Dendritic cell treated with granulocyte-macrophage colony-stimulating factor and Interleukin-4, amounts not matched to agents 40 ng/mL and 50 ng/mL, for 4 days (primary cell): ENCODE measurements around the gene ESR1.
"Not testable (repeated sequence)": the region's sequence is repeated elsewhere in the genome, so short reads cannot be mapped to it uniquely, and the experiment has no call there.

ENCODE experiments used
- H3K27ac Mint-ChIP-seq: one replicate; pipeline ENCODE4 v1.8.0; 2022; ENCODE audit warnings: mild to moderate bottlenecking, mixed read lengths
- H3K27me3 Mint-ChIP-seq: one replicate; pipeline ENCODE4 v1.8.0; 2022; ENCODE audit warnings: mild to moderate bottlenecking, mixed read lengths
- H3K36me3 Mint-ChIP-seq: one replicate; pipeline ENCODE4 v1.8.0; 2022; ENCODE audit warnings: low read depth, mixed read lengths
- H3K4me1 Mint-ChIP-seq: one replicate; pipeline ENCODE4 v1.8.0; 2022; ENCODE audit warnings: low read depth, mixed read lengths
- H3K4me3 Mint-ChIP-seq: one replicate; pipeline ENCODE4 v1.8.0; 2022; ENCODE audit warnings: mild to moderate bottlenecking, moderate library complexity, mixed read lengths
- H3K9me3 Mint-ChIP-seq: one replicate; pipeline ENCODE4 v1.8.0; 2022; ENCODE audit warnings: mixed read lengths
- intact Hi-C: fragments of 100-400 bp; cut with micrococcal nuclease; formaldehyde crosslinking; loops from one replicate; pipeline ENCODE4 v1.15.0; 2022

Gene ESR1

GRCh38 chr6:152001408-152001807 is 193.9 kb downstream of the ESR1 start:
- no peaks in the 10 kb centered on the region for H3K9me3 Mint-ChIP-seq
- H3K27ac Mint-ChIP-seq = no peak overlapping the region
- no peaks in the 10 kb centered on the region for H3K27me3 Mint-ChIP-seq
- intact Hi-C loops = no loop called here
- no peaks in the 10 kb centered on the region for H3K36me3 Mint-ChIP-seq
- H3K4me1 Mint-ChIP-seq = no peaks in the 10 kb centered on the region
- H3K4me3 Mint-ChIP-seq = no peak overlapping the region

GRCh38 chr6:152002306-152002705 is 194.8 kb downstream of the ESR1 start:
- intact Hi-C loops = no loop called here
- Mint-ChIP-seq H3K4me3 (no peak overlapping the region), H3K27me3 (no peaks in the 10 kb centered on the region)

GRCh38 chr6:152004036-152004566 is 196.6 kb downstream of the ESR1 start:
- no peaks in the 10 kb centered on the region for H3K36me3 Mint-ChIP-seq
- no peak overlapping the region for H3K4me3 Mint-ChIP-seq
- intact Hi-C loops = no loop called here
- H3K27me3 Mint-ChIP-seq = no peaks in the 10 kb centered on the region
- H3K9me3 Mint-ChIP-seq = no peaks in the 10 kb centered on the region
- no peak overlapping the region for H3K27ac Mint-ChIP-seq
- no peaks in the 10 kb centered on the region for H3K4me1 Mint-ChIP-seq

More at GRCh38 chr6:152002306-152002705, 194.8 kb downstream of the ESR1 start:
- Mint-ChIP-seq H3K27ac (no peak overlapping the region), H3K36me3 (no peaks in the 10 kb centered on the region), H3K4me1 (no peaks in the 10 kb centered on the region), H3K9me3 (no peaks in the 10 kb centered on the region)

- no peaks in the 10 kb centered on the region for H3K4me1 Mint-ChIP-seq
- H3K9me3 Mint-ChIP-seq = no peaks in the 10 kb centered on the region
- intact Hi-C loops = no loop called here
- H3K27me3 Mint-ChIP-seq = no peaks in the 10 kb centered on the region
- no peak overlapping the region for H3K4me3 Mint-ChIP-seq
- H3K36me3 Mint-ChIP-seq = no peaks in the 10 kb centered on the region
- H3K27ac Mint-ChIP-seq = no peak overlapping the region
Observed at GRCh38 chr6:152004896-152005295, 197.4 kb downstream of the ESR1 start.

- H3K4me3 Mint-ChIP-seq = no peak overlapping the region
Observed at GRCh38 chr6:152008779-152009178, 201.3 kb downstream of the ESR1 start.

GRCh38 chr6:152012227-152012626 is 204.7 kb downstream of the ESR1 start:
- peaks cover 1% of the 10 kb centered on the region for H3K27me3 Mint-ChIP-seq

More at GRCh38 chr6:152008779-152009178, 201.3 kb downstream of the ESR1 start:
- no peaks in the 10 kb centered on the region for H3K9me3 Mint-ChIP-seq
- H3K27me3 Mint-ChIP-seq = peaks cover 1% of the 10 kb centered on the region
- intact Hi-C loops = no loop called here
- no peaks in the 10 kb centered on the region for H3K4me1 Mint-ChIP-seq
- no peaks in the 10 kb centered on the region for H3K36me3 Mint-ChIP-seq
- no peak overlapping the region for H3K27ac Mint-ChIP-seq

GRCh38 chr6:152018876-152019275 is 211.4 kb downstream of the ESR1 start:
- intact Hi-C loops = no loop called here
- Mint-ChIP-seq H3K4me1 (no peaks in the 10 kb centered on the region), H3K9me3 (peaks cover 27% of the 10 kb centered on the region), H3K27me3 (no peaks in the 10 kb centered on the region), H3K27ac (no peak overlapping the region), H3K4me3 (no peak overlapping the region), H3K36me3 (no peaks in the 10 kb centered on the region)

More at GRCh38 chr6:152012227-152012626, 204.7 kb downstream of the ESR1 start:
- Mint-ChIP-seq H3K36me3 (no peaks in the 10 kb centered on the region), H3K9me3 (peaks cover 9% of the 10 kb centered on the region), H3K27ac (no peak overlapping the region), H3K4me1 (no peaks in the 10 kb centered on the region), H3K4me3 (no peak overlapping the region)
- intact Hi-C loops = no loop called here

- Mint-ChIP-seq H3K36me3 (no peaks in the 10 kb centered on the region), H3K27me3 (no peaks in the 10 kb centered on the region), H3K4me3 (no peak overlapping the region), H3K27ac (no peak overlapping the region), H3K4me1 (no peaks in the 10 kb centered on the region), H3K9me3 (peaks cover 18% of the 10 kb centered on the region)
- intact Hi-C loops = no loop called here
Observed at GRCh38 chr6:152022303-152022702, 214.8 kb downstream of the ESR1 start.

GRCh38 chr6:152023613-152024012 is 216.1 kb downstream of the ESR1 start:
- H3K27me3 Mint-ChIP-seq = no peaks in the 10 kb centered on the region
- H3K4me1 Mint-ChIP-seq = no peaks in the 10 kb centered on the region
- intact Hi-C loops = no loop called here
- no peak overlapping the region for H3K4me3 Mint-ChIP-seq
- H3K9me3 Mint-ChIP-seq = peaks cover 24% of the 10 kb centered on the region
- H3K36me3 Mint-ChIP-seq = no peaks in the 10 kb centered on the region
- no peak overlapping the region for H3K27ac Mint-ChIP-seq

- Mint-ChIP-seq H3K27me3 (no peaks in the 10 kb centered on the region), H3K36me3 (no peaks in the 10 kb centered on the region), H3K27ac (no peak overlapping the region), H3K9me3 (peaks cover 41% of the 10 kb centered on the region), H3K4me1 (no peaks in the 10 kb centered on the region), H3K4me3 (no peak overlapping the region)
- intact Hi-C loops = no loop called here
Observed at GRCh38 chr6:152026291-152026690, 218.8 kb downstream of the ESR1 start.

- H3K36me3 Mint-ChIP-seq, H3K27ac Mint-ChIP-seq, H3K27me3 Mint-ChIP-seq, H3K4me1 Mint-ChIP-seq, intact Hi-C loops, H3K4me3 Mint-ChIP-seq: not testable (repeated sequence)
- H3K9me3 Mint-ChIP-seq = peaks cover 38% of the 10 kb centered on the region
Observed at GRCh38 chr6:152026744-152027143, 219.3 kb downstream of the ESR1 start.

- H3K4me1 Mint-ChIP-seq, intact Hi-C loops, H3K27ac Mint-ChIP-seq, H3K4me3 Mint-ChIP-seq, H3K27me3 Mint-ChIP-seq, H3K36me3 Mint-ChIP-seq: not testable (repeated sequence)
- H3K9me3 Mint-ChIP-seq = peaks cover 26% of the 10 kb centered on the region
Observed at GRCh38 chr6:152033765-152034164, 226.3 kb downstream of the ESR1 start.

GRCh38 chr6:152034631-152035030 is 227.1 kb downstream of the ESR1 start:
- no peaks in the 10 kb centered on the region for H3K27me3 Mint-ChIP-seq
- intact Hi-C loops = no loop called here
- H3K27ac Mint-ChIP-seq = no peak overlapping the region
- H3K9me3 Mint-ChIP-seq = peaks cover 17% of the 10 kb centered on the region
- H3K36me3 Mint-ChIP-seq = no peaks in the 10 kb centered on the region
- H3K4me3 Mint-ChIP-seq = no peak overlapping the region
- H3K4me1 Mint-ChIP-seq = no peaks in the 10 kb centered on the region

- H3K36me3 Mint-ChIP-seq = no peaks in the 10 kb centered on the region
- no peak overlapping the region for H3K27ac Mint-ChIP-seq
- peaks cover 5% of the 10 kb centered on the region for H3K4me1 Mint-ChIP-seq
- H3K27me3 Mint-ChIP-seq = no peaks in the 10 kb centered on the region
- no peak overlapping the region for H3K4me3 Mint-ChIP-seq
- intact Hi-C loops = no loop called here
- no peaks in the 10 kb centered on the region for H3K9me3 Mint-ChIP-seq
Observed at GRCh38 chr6:152046118-152046517, 238.6 kb downstream of the ESR1 start.

GRCh38 chr6:152048921-152049320 is 241.4 kb downstream of the ESR1 start:
- intact Hi-C loops = no loop called here
- no peak overlapping the region for H3K27ac Mint-ChIP-seq
- peaks cover 5% of the 10 kb centered on the region for H3K4me1 Mint-ChIP-seq
- H3K36me3 Mint-ChIP-seq = no peaks in the 10 kb centered on the region
- H3K27me3 Mint-ChIP-seq = no peaks in the 10 kb centered on the region
- no peak overlapping the region for H3K4me3 Mint-ChIP-seq
- H3K9me3 Mint-ChIP-seq = no peaks in the 10 kb centered on the region
